ENCODE measurements around the gene ANKRD28. TPM values are rescaled to one million over a fixed set of nuclear protein-coding genes. Genes with fewer than 3 reads are reported as not detected.
A peak's percentile ranks its signal among the peaks of the same experiment; 100 is the strongest.

ANKRD28 gene
- polyA plus RNA-seq, 1 experiment = 50.9 TPM

GRCh38 chr3:15638193-15638890, 159.4 kb downstream of the ANKRD28 start:
- Histone ChIP-seq H3K27me3 (ENCODE audit: control insufficient read depth, insufficient read depth, low read length) (no peaks in the 10 kb centered on the region), H3K4me3 (ENCODE audit: low read depth, low read length) (no peak overlapping the region), H3K36me3 (ENCODE audit: control insufficient read depth, insufficient read depth, low read length) (no peaks in the 10 kb centered on the region)
- CTCF ChIA-PET = interaction anchor here (1.5 kb wide), 1 partner anchor 10 kb away, joined by 4 read pairs; no protein-coding TSS in a partner anchor
- no peak for DNase-seq (ENCODE audit: low read depth)
- TF ChIP-seq CTCF (IDR thresholded peaks at IDR 0.05; ENCODE audit: insufficient read depth, low read depth, low read length) = no peak
- POLR2A ChIA-PET = no interaction called here

GRCh38 chr3:15637131-15637951, 160.4 kb downstream of the ANKRD28 start:
- ChIA-PET POLR2A (interaction anchor here (0.6 kb wide), 1 partner anchor 45 kb away, joined by 4 read pairs; no protein-coding TSS in a partner anchor), CTCF (interaction anchor here (1.1 kb wide), 1 partner anchor 10 kb away, joined by 3 read pairs; no protein-coding TSS in a partner anchor)
- DNase-seq (ENCODE audit: low read depth) = no peak
- no peak for TF ChIP-seq CTCF (IDR thresholded peaks at IDR 0.05; ENCODE audit: insufficient read depth, low read depth, low read length)
- Histone ChIP-seq H3K36me3 (ENCODE audit: control insufficient read depth, insufficient read depth, low read length) (no peaks in the 10 kb centered on the region), H3K27me3 (ENCODE audit: control insufficient read depth, insufficient read depth, low read length) (no peaks in the 10 kb centered on the region), H3K4me3 (ENCODE audit: low read depth, low read length) (no peak overlapping the region)

GRCh38 chr3:15636028-15636709, 161.6 kb downstream of the ANKRD28 start:
- ChIA-PET CTCF (interaction anchor here (0.7 to 7.9 kb wide), 7 partner anchors 9 to 176 kb away, joined by 3 to 57 read pairs (median 3); no protein-coding TSS in a partner anchor), POLR2A (interaction anchor here (0.7 kb wide), 1 partner anchor 160 kb away, joined by 3 read pairs; no protein-coding TSS in a partner anchor)
- no peaks in the 10 kb centered on the region for H3K27me3 ChIP-seq (ENCODE audit: control insufficient read depth, insufficient read depth, low read length)
- peak; percentile 82 for DNase-seq (ENCODE audit: low read depth)
- TF ChIP-seq CTCF (IDR thresholded peaks at IDR 0.05; ENCODE audit: insufficient read depth, low read depth, low read length) = no peak
- no peaks in the 10 kb centered on the region for H3K36me3 ChIP-seq (ENCODE audit: control insufficient read depth, insufficient read depth, low read length)
- H3K4me3 ChIP-seq (ENCODE audit: low read depth, low read length) = no peak overlapping the region

GRCh38 chr3:15635121-15635661, 162.6 kb downstream of the ANKRD28 start:
- ChIA-PET CTCF (interaction anchor here (1.0 to 7.9 kb wide), 7 partner anchors 11 to 629 kb away, joined by 3 to 57 read pairs (median 4); partner anchors contain the start of genes ANKRD28 and DPH3), POLR2A (interaction anchor here (0.5 to 1.2 kb wide), 4 partner anchors 11 to 163 kb away, joined by 3 to 7 read pairs (median 3); partner anchors contain the start of gene ANKRD28)
- Histone ChIP-seq H3K36me3 (ENCODE audit: control insufficient read depth, insufficient read depth, low read length) (no peaks in the 10 kb centered on the region), H3K27me3 (ENCODE audit: control insufficient read depth, insufficient read depth, low read length) (no peaks in the 10 kb centered on the region), H3K4me3 (ENCODE audit: low read depth, low read length) (no peak overlapping the region)
- peak; percentile 95 for DNase-seq (ENCODE audit: low read depth)
- no peak for TF ChIP-seq CTCF (IDR thresholded peaks at IDR 0.05; ENCODE audit: insufficient read depth, low read depth, low read length)
